BJ (cell line): ENCODE data around the gene BCKDK. TPM values are rescaled to one million over a fixed set of nuclear protein-coding genes. Genes with fewer than 3 reads are reported as not detected.

Experiments used
- CTCF ChIA-PET: fragments of 350-600 bp; formaldehyde crosslinking; extraction: SDS; loops from one replicate; lab custom pipeline; 2021; ENCODE audit warnings: antibody characterized with exemption, inconsistent platforms; lab: Yijun Ruan, JAX
- POLR2A ChIA-PET: fragments of 300-600 bp; sonication (Branson Sonifier 250); formaldehyde crosslinking; extraction: SDS; loops from one replicate; lab custom pipeline; 2021; ENCODE audit warnings: antibody characterized with exemption; lab: Charles Lee
- DNase-seq: peaks from one replicate; pipeline ENCODE4 v3.0.0-alpha.2; 2011; ENCODE audit warnings: low read depth
- H3K27me3 ChIP-seq: 2 replicates; pipeline ENCODE4 v1.6.0; 2011; ENCODE audit warnings: low read length; ENCODE audit not compliant: control insufficient read depth, insufficient read depth
- H3K36me3 ChIP-seq: 2 replicates; pipeline ENCODE4 v1.5.1; 2011; ENCODE audit warnings: low read length; ENCODE audit not compliant: control insufficient read depth, insufficient read depth
- H3K4me3 ChIP-seq: 2 replicates; pipeline ENCODE4 v1.5.1; 2011; ENCODE audit warnings: low read depth, mild to moderate bottlenecking, control low read depth, low read length
- polyA plus RNA-seq: library from polyadenylated mRNA; depleted of rRNA; stranded (reverse); fragments of >200 nt; gene quantifications from 2 replicates; pipeline ENCODE4 v1.2.3, GENCODE V29; 2011
- TF ChIP-seq, protein P1 (sequence below): IDR thresholded peaks from 2 replicates; pipeline ENCODE4 v1.5.1; 2011; ENCODE audit warnings: low read depth, mild to moderate bottlenecking, control low read depth, inconsistent platforms, low read length, moderate library complexity; ENCODE audit not compliant: insufficient read depth

The BCKDK gene
- polyA plus RNA-seq, 1 experiment, result 56.0 TPM

DNA sequence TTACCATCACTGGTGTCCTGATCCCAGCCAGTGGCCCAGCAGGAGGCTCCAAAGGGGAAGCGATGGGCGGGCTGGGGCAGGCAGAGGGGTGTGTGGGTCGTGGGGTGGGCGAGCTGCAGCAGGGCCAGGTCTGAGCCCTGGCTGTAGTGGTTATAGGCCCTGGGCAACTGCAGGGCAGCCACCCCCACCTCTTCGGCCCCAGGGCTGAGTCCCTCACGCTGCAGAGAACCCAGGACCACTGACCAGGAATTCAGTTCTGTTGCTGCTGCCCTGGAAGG, 21.6 kb upstream of the BCKDK start:
- ChIA-PET CTCF (interaction anchor here (0.6 to 1.5 kb wide), 2 partner anchors 45 to 372 kb away, joined by 3 read pairs; no protein-coding TSS in a partner anchor), POLR2A (no interaction called here)
- TF ChIP-seq, protein P1, sequence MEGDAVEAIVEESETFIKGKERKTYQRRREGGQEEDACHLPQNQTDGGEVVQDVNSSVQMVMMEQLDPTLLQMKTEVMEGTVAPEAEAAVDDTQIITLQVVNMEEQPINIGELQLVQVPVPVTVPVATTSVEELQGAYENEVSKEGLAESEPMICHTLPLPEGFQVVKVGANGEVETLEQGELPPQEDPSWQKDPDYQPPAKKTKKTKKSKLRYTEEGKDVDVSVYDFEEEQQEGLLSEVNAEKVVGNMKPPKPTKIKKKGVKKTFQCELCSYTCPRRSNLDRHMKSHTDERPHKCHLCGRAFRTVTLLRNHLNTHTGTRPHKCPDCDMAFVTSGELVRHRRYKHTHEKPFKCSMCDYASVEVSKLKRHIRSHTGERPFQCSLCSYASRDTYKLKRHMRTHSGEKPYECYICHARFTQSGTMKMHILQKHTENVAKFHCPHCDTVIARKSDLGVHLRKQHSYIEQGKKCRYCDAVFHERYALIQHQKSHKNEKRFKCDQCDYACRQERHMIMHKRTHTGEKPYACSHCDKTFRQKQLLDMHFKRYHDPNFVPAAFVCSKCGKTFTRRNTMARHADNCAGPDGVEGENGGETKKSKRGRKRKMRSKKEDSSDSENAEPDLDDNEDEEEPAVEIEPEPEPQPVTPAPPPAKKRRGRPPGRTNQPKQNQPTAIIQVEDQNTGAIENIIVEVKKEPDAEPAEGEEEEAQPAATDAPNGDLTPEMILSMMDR, result no peak
- no peak for DNase-seq
- peaks cover 22% of the 10 kb centered on the region for H3K36me3 ChIP-seq
- H3K4me3 ChIP-seq, result no peak overlapping the region
- no peaks in the 10 kb centered on the region for H3K27me3 ChIP-seq

DNA sequence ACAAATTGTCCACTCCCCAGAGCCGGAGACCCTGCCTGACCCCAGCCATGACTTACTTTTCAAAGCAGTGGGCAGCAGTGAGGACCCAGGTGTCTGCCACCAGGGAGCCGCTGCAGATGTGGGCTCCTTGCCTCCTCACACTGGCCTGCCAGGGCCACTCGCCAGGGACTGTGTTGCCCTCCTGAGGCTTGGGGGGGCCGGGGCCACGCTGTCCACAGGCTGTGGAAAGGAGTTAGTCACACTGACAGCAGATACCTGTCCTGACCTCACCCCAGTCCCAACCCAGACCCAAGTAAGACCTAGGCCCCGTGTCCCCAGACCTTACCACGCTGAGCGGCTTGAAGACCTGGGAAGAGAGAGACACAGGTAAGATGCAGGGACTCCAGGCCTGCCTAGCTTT, 20.7 kb upstream of the BCKDK start:
- Histone ChIP-seq H3K36me3 (peaks cover 20% of the 10 kb centered on the region), H3K4me3 (no peak overlapping the region), H3K27me3 (no peaks in the 10 kb centered on the region)
- POLR2A ChIA-PET, result no interaction called here
- DNase-seq, result no peak
- TF ChIP-seq, protein P1, result no peak
- CTCF ChIA-PET, result no interaction called here

DNA sequence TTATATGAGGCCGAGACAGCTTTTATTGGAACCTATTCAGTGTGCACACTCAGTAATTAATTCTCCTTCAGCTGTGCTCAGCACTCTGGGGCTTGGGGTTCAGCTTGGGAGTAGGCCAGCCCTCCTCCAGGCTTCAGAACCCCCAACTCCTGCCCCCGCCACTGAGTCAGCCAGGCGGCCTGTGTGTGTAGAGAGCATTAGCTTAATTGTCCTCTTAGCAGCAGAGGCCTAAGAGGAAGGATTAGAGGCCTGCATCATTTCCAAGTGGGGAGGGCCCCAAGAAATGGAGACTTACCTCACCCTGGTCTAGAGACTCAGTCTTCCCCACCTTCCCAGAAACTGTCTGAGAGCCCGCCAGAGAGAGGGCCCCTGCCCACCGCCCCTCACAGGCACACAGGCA, 20.2 kb upstream of the BCKDK start:
- DNase-seq, result no peak
- H3K27me3 ChIP-seq, result no peaks in the 10 kb centered on the region
- H3K4me3 ChIP-seq, result no peak overlapping the region
- TF ChIP-seq, protein P1, result no peak
- ChIA-PET CTCF (no interaction called here), POLR2A (interaction anchor here (0.7 kb wide), 1 partner anchor 786 kb away, joined by 3 read pairs; the partner anchor contains the start of gene ZNF267)
- peaks cover 19% of the 10 kb centered on the region for H3K36me3 ChIP-seq

DNA sequence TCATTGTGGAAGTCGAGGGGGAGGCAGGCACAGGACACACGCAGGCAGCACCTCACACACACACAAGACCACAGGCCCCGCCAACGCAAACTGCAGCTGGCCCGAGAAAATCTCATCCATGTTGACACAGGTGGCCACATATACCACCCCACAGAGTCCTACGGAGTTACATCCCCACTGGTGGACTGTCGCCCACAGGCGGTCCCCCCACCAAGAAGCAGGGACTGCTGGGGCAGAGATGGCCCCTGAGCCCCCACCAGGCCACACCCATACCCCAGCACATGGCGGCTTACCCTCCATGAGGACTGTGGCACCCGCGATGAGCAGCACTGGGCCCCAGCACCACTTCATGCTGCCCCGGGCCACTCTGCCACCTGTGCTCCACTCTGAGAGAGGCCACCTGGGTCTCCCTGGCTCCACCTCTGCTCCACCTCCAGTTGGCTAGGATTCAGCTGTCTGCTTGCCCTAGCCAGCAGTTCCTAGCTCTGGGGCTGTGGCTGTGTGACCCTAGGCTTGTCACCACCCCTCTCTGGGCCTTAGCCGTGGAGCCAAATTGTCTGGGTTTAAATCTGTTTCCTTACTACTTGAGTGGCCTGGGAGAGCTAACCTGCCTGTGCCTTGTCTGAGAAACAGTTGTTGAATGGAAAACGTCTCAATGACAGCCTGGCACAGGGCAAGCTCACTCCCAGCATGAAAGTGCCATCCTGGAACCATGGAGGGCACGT, 19.6 kb upstream of the BCKDK start, which contains the start of gene PRSS53:
Gene PRSS53, minus strand, starts transcription at position 485 of the 725 bp plus-strand sequence. Its CDS starts 134 bp downstream, at position 351.
- CTCF ChIA-PET, result no interaction called here
- H3K27me3 ChIP-seq, result no peaks in the 10 kb centered on the region
- POLR2A ChIA-PET, result interaction anchor here (0.7 kb wide), 1 partner anchor 785 kb away, joined by 3 read pairs; the partner anchor contains the start of gene ZNF267
- peaks cover 17% of the 10 kb centered on the region for H3K36me3 ChIP-seq
- DNase-seq, result no peak
- no peak within 1 kb of the TSS for H3K4me3 ChIP-seq
- TF ChIP-seq, protein P1, result no peak

DNA sequence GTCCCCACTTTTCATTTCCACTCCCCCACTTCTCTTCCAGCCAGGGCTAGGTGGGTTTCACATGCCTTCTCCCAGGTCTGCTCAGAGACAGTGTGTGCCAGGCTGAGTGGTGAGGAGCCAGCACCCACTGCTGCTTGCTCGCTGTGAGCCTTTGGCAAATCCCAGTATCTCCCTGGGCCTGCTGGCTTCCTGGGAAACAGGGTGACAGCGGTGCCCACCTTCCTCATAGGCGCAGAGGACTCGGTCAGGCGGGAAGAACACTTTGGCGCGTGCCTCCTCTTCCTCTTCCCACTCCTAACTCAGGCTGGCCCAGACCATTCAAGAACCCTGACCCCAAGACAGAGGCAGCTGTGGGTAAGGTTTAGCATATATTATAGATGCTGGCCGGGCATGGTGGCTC, 19.0 kb upstream of the BCKDK start:
- ChIA-PET POLR2A (no interaction called here), CTCF (no interaction called here)
- Histone ChIP-seq H3K4me3 (no peak overlapping the region), H3K27me3 (no peaks in the 10 kb centered on the region), H3K36me3 (peaks cover 17% of the 10 kb centered on the region)
- TF ChIP-seq, protein P1, result no peak
- DNase-seq, result no peak
